ENCODE measurements around the gene SRCAP. TPM values are rescaled to one million over a fixed set of nuclear protein-coding genes. Genes with fewer than 3 reads are reported as not detected.

SRCAP gene
- total RNA-seq: 10 to 100 TPM; 70.8 to 73.5 TPM

GRCh38 chr16:30698816-30699614 lies at the start of gene SRCAP:
SRCAP (plus strand) TSS chr16:30699171; CDS start chr16:30700825, 1,654 bp downstream.
- ChIA-PET CTCF (interaction anchor here (1.0 kb wide), 1 partner anchor 39 kb away, joined by 3 read pairs; no protein-coding TSS in a partner anchor), POLR2A (interaction anchor here (0.9 to 1.0 kb wide), 2 partner anchors 49 to 115 kb away, joined by 3 read pairs; no protein-coding TSS in a partner anchor)

DNA sequence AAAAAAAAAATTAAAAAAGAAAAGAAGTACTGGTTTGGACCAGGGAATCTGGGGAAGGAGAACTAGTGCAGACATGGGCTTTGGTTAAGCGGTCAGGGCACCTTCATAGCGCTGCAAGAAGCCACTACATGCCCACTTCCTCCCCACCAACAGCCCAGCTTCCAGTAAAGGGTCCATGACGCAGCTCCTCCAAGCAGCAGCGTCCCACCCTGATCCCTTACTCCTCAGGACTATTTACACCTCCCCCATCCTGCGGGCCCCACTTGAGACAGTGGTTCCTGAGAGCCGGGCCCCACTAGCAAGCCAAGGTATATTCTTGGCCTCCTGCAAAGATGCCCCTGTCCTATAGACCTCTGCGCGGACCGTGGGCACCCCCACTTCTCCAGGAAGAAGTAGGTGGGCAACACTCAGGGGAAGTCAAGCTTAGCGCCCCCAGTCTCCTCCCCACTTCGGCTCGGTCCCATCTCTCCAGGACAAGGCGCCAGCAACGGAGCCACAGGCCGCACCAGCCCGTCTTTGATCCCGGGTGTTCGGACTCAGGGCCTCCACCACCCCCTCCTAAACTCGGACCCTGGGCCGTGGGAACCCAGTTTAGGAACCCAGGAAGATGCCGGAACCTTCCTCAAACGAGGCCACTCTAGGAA lies 49.1 kb upstream of the SRCAP start:
- ChIA-PET POLR2A (interaction anchor here (0.5 to 1.3 kb wide), 6 partner anchors 9 to 314 kb away, joined by 3 to 6 read pairs (median 4); partner anchors contain the start of genes FBRS and ZNF747), CTCF (interaction anchor here (0.8 to 5.3 kb wide), 9 partner anchors 9 to 255 kb away, joined by 3 to 42 read pairs (median 5); partner anchors contain the start of genes FBRS, ZNF48 and ZNF764)

DNA sequence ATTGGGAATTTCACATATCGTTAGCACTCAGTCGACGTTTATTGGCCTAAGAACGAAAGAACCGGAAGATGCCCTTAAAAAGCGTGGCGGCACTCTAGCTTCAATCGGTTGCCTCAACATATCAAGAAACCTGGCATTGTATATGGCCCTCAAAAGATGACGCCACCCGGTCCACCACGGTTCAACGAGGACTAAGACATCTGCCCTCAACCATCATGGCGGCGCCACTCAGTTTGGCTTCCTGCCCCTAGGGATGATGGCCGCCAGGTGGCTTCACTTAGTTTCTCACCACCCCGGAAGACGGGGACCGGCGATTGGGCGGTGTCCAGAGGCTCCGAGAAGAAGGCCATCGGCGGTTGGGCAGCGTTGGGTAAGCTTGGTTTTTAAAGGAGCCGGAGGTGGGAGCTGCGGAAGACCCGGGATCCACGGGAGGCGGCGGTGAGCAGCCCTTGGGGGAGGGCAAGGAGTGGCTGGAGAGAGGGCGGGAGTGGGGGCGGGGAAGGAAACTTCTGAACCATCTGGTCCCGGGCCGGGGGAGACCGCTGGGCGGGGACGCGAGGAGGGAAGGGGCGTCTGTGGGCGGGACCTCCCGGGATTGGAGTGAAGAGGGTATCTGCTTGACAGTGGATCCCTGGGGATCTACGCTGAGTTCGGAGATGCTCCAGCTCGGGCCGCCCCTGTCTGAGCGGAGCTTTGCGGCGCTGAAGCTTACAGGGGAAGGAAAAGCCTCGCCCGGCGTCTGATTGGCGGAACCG lies 48.4 kb upstream of the SRCAP start, which contains the start of gene PRR14:
Gene PRR14 (plus strand): TSS at position 592 of the 755 bp plus-strand sequence. CDS start 686 bp downstream, outside the sequence.
- ChIA-PET CTCF (interaction anchor here (0.8 to 5.3 kb wide), 9 partner anchors 8 to 255 kb away, joined by 3 to 42 read pairs (median 5); partner anchors contain the start of genes FBRS, ZNF48 and ZNF764), POLR2A (interaction anchor here (0.8 to 1.3 kb wide), 7 partner anchors 8 to 315 kb away, joined by 3 to 6 read pairs (median 3); partner anchors contain the start of genes FBRS and ZNF747)

DNA sequence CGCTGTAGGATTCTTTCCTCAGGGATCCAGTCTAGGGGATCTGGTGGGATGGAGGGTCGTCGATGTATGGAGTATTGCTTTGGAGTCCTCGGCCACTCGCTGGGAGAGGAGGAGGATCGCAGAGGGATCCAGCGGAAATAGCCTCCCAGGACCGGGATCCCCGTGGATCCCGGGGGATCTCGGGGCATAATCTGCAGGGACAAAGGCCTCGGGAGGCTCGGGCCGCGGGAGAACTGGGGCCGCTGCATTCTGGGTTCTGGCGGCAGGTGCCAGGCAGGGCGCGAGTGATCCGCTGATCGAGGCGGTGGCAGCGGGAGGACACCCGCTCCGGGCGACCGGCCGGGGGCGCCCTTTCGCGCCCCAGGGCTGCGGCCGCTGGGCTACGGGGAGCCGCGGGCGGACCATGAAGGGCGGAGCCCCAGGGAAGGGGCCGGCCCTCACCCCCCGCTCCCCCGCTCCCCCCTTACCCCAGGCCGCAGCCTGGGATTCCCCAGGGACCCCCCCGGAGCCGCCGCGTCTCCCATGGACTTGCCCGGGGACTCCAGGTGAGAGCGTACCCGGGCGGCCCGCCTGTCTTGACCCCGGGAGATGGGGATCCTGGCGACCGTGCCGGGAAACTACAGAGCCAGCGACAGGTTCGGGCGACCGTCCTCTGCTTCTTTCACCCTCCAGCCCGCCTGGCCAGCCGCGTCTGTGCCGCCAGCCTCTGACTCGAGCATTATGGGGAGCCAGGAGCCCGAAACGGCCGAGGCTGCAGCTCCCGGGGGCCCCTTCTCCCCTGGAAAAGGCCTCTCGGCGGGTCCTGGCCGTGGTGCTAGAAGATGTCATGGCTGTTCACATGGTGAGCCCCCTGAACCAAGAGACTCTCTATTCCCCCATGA lies 47.6 kb upstream of the SRCAP start:
- ChIA-PET CTCF (interaction anchor here (0.6 to 5.3 kb wide), 6 partner anchors 7 to 310 kb away, joined by 4 to 42 read pairs (median 6); partner anchors contain the start of gene FBRS), POLR2A (interaction anchor here (0.8 to 1.2 kb wide), 3 partner anchors 9 to 116 kb away, joined by 3 to 5 read pairs (median 3); partner anchors contain the start of gene ZNF747)

- POLR2A ChIA-PET: no interaction called here
- CTCF ChIA-PET: interaction anchor here (0.6 to 5.3 kb wide), 2 partner anchors 43 to 311 kb away, joined by 4 to 42 read pairs; no protein-coding TSS in a partner anchor
Observed at GRCh38 chr16:30652005-30652296, 47.0 kb upstream of the SRCAP start.

GRCh38 chr16:30652718-30653117 lies 46.3 kb upstream of the SRCAP start:
- CTCF ChIA-PET: interaction anchor here (5.3 kb wide), 1 partner anchor 42 kb away, joined by 42 read pairs; no protein-coding TSS in a partner anchor
- POLR2A ChIA-PET: no interaction called here

DNA sequence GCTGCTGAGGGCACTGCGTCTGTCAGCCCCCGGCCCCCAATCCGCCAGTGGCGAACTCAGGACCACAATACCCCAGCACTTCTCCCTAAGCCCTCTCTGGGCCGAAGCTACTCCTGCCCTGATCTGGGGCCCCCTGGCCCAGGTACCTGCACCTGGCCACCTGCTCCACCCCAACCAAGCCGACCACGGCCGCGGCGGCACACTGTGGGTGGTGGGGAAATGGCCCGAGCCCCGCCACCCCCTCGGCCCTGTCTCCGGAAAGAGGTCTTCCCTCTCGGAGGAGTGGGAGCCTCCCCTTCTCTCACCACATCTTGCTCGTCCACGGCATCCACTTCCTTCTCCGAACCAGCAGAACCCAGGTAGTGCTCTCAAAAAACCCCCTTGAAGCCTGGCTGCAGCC lies 44.1 kb upstream of the SRCAP start:
- POLR2A ChIA-PET: no interaction called here
- CTCF ChIA-PET: interaction anchor here (0.9 kb wide), 1 partner anchor 225 kb away, joined by 3 read pairs; the partner anchor contains the start of gene DCTPP1

DNA sequence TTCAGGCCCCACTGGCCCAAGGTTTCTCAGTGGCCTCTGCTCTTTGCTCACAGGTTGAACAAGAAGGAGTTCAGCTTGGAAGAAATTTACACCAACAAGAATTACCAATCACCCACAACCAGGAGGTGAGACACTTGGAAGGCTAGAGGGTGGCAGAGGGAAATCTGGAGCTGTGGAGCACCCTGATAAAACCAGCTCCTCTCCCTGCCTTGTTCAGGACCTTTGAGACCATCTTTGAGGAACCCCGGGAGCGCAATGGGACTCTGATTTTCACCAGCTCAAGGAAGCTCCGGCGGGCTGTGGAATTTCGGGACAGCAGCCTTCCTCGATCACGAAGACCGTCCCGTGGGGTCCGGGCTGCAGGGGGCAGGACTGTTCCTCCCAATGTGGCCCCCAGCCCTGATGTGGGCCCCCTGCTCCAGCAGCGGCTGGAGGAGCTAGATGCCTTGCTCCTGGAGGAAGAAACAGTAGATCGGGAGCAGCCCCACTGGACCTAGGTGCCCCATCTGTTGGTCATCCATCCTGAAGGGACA lies 43.1 kb upstream of the SRCAP start:
- CTCF ChIA-PET: interaction anchor here (0.7 to 1.2 kb wide), 4 partner anchors 9 to 226 kb away, joined by 3 to 4 read pairs (median 3); partner anchors contain the start of gene DCTPP1
- POLR2A ChIA-PET: no interaction called here

DNA sequence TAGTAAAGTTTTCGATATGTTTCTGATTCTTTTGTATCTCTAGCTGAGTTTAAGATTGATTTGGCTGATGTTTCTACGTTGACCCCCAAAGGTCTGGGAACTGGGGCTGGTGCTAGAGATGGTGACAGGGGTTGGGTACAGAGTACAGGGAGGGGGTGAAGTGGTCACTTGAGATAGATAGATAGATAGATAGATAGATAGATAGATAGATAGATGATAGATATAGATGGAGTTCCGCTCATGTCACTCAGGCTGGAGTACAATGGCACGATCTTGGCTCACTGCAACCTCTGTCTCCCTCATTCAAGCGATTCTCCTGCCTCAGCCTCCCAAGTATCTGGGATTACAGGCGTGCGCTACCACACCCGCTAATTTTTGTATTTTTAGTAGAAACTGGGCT lies 42.6 kb upstream of the SRCAP start:
- CTCF ChIA-PET: interaction anchor here (0.9 to 1.2 kb wide), 2 partner anchors 9 to 37 kb away, joined by 3 to 4 read pairs; no protein-coding TSS in a partner anchor
- POLR2A ChIA-PET: interaction anchor here (1.2 kb wide), 1 partner anchor 22 kb away, joined by 3 read pairs; no protein-coding TSS in a partner anchor

GRCh38 chr16:30656974-30657865 lies 41.8 kb upstream of the SRCAP start:
- CTCF ChIA-PET: interaction anchor here (0.7 kb wide), 1 partner anchor 37 kb away, joined by 4 read pairs; no protein-coding TSS in a partner anchor
- POLR2A ChIA-PET: interaction anchor here (1.2 kb wide), 1 partner anchor 23 kb away, joined by 3 read pairs; no protein-coding TSS in a partner anchor

GRCh38 chr16:30657866-30658730 lies 40.9 kb upstream of the SRCAP start, which contains the start of gene FBRS:
FBRS (plus strand) TSS chr16:30658431; CDS start chr16:30659519, 1,088 bp downstream.
- CTCF ChIA-PET: interaction anchor here (0.5 to 4.7 kb wide), 8 partner anchors 8 to 582 kb away, joined by 3 to 43 read pairs (median 4); partner anchors contain the start of gene PRR14

DNA sequence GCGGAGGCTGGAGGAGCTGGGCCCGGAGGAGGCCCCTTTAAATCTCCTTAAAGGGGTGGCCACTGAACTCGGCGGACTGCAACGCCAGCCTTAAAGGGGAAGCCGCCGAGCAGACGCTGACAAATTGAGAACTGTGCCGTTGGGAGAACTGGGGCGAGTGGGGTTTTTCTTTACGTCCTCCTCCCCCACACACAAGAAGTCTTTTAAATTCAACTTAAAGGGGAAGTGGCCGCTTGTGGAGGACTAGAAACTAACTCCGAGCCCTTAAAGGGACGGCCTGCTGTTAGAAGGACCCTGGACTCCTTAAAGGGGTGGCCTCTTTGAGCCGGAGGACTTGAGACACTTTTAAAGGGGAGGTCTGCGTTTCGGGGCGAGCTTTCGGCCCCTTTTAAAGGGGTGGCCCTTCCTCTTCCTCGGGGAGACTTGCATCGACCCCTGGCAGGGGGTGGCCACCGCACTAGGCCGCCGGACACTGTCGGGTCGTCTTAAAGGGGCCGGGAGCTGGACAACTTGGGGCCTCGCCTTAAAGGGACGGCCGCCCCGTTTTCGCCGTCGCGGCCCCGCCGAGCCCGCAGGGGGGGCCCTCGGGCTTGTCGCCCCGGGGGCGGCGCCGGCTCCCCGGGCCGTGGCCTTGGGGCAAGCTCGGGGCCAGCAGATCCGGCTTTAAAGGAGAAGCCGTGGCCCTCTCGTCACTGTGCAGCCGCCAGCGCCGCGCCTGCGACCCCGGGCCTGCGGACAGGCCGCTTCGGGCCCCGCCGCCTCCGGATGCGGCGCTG lies 40.1 kb upstream of the SRCAP start:
- ChIA-PET POLR2A (interaction anchor here (0.6 to 1.8 kb wide), 5 partner anchors 9 to 448 kb away, joined by 3 to 7 read pairs (median 6); partner anchors contain the start of gene ZNF764), CTCF (interaction anchor here (0.5 to 4.7 kb wide), 9 partner anchors 8 to 582 kb away, joined by 3 to 43 read pairs (median 4); partner anchors contain the start of genes PRR14 and SRCAP)

More at GRCh38 chr16:30657866-30658730, 40.9 kb upstream of the SRCAP start, which contains the start of gene FBRS:
- POLR2A ChIA-PET: interaction anchor here (0.6 to 1.8 kb wide), 5 partner anchors 8 to 449 kb away, joined by 3 to 7 read pairs (median 6); partner anchors contain the start of gene ZNF764

DNA sequence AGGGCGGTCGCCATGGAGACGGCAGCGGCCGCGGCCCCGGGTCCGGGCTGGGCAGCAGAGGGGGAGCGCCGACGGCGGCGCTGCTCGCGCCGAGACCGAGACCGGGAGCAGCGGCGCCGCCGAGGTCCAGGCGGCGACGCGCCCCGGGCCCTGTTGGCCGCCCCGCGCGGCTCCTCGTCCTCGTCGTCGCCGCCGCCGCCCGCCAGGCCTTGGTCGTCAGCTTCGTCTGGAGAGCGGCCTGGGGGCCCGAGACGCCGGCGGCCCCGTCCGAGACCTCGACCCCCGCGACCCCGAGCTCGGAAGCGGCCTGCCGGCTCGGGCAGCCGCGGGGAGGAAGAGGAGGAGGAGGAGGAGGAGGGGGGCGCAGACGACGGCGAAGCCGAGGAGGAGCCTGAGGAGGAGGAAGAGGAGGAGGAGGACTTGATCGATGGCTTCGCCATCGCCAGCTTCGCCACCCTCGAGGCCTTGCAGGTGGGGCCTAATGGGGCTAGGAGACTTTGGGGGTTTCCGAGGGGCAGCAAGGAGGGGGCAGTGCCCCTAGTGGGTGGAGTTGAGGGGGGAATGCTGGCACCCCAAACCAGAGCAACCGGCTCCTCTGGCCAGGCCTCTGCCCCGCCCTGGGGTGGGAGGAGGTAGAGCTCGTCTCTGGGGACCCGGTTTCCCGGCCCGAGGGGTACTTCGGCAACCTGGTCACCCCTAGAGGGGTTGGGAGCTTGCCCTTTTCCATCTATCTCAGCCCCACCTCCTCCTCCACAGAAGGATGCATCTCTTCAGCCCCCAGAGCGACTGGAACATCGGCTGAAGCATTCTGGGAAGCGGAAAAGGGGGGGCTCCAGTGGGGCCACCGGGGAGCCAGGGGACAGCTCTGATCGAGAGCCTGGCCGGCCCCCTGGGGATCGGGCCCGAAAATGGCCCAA lies 39.2 kb upstream of the SRCAP start:
- ChIA-PET CTCF (interaction anchor here (0.6 to 4.7 kb wide), 10 partner anchors 9 to 583 kb away, joined by 3 to 43 read pairs (median 4); partner anchors contain the start of genes DCTPP1, PRR14 and SRCAP), POLR2A (interaction anchor here (0.7 to 1.8 kb wide), 5 partner anchors 9 to 188 kb away, joined by 3 to 7 read pairs (median 5); partner anchors contain the start of gene PRR14)

Measured in activated CD8-positive, alpha-beta memory T cell treated with anti-CD3 and anti-CD28 coated beads for 36 hours (primary cell).